Stimulated activated effector memory CD8-positive, alpha-beta T cell treated with anti-CD3 and anti-CD28 coated beads, Interleukin-12 subunit alpha, Interleukin-12 subunit beta, amount 100 ng/mL, for 72 hours (primary cell): Measurements from ENCODE around the gene SENP1.

Source experiments
- ATAC-seq: fragments of 150-1000 bp; cut with Tn5 transposase; 2 replicates; pipeline ENCODE4 v1.10.0; 2021
- DNase-seq, 2 donors: peaks; one replicate each; pipeline ENCODE4 v3.0.0; 2021 to 2022; ENCODE audit warnings: low spot score in 2 of 2
- H3K27ac Mint-ChIP-seq: one replicate; pipeline ENCODE4 v1.8.0; 2022; ENCODE audit warnings: mild to moderate bottlenecking, mixed read lengths
- H3K36me3 Mint-ChIP-seq: one replicate; pipeline ENCODE4 v1.8.0; 2022; ENCODE audit warnings: mild to moderate bottlenecking, mixed read lengths
- H3K4me1 Mint-ChIP-seq: one replicate; pipeline ENCODE4 v1.8.0; 2022; ENCODE audit warnings: mixed read lengths
- H3K4me3 Mint-ChIP-seq: one replicate; pipeline ENCODE4 v1.8.0; 2022; ENCODE audit warnings: mild to moderate bottlenecking, mixed read lengths
- H3K9me3 Mint-ChIP-seq: one replicate; pipeline ENCODE4 v1.8.0; 2022; ENCODE audit warnings: mixed read lengths

Gene SENP1

GRCh38 chr12:47999816-48000215 is 106.1 kb downstream of the SENP1 start:
- no peak overlapping the region for H3K27ac Mint-ChIP-seq
- H3K9me3 Mint-ChIP-seq: no peaks in the 10 kb centered on the region
- no peak for ATAC-seq
- H3K4me1 Mint-ChIP-seq: peaks cover 33% of the 10 kb centered on the region
- no peak for DNase-seq
- H3K36me3 Mint-ChIP-seq: no peaks in the 10 kb centered on the region
- no peak overlapping the region for H3K4me3 Mint-ChIP-seq

GRCh38 chr12:47997321-47997720 is 108.6 kb downstream of the SENP1 start:
- Mint-ChIP-seq H3K27ac (no peak overlapping the region), H3K4me3 (no peak overlapping the region), H3K36me3 (no peaks in the 10 kb centered on the region), H3K4me1 (peaks cover 16% of the 10 kb centered on the region), H3K9me3 (no peaks in the 10 kb centered on the region)
- DNase-seq (no peak), ATAC-seq (no peak)

- Mint-ChIP-seq H3K27ac (no peak overlapping the region), H3K36me3 (no peaks in the 10 kb centered on the region), H3K4me3 (no peak overlapping the region), H3K9me3 (no peaks in the 10 kb centered on the region), H3K4me1 (peaks cover 3% of the 10 kb centered on the region)
- DNase-seq (no peak), ATAC-seq (no peak)
Observed at GRCh38 chr12:47995981-47996401, 109.9 kb downstream of the SENP1 start.

- H3K4me3 Mint-ChIP-seq: no peak overlapping the region
- H3K27ac Mint-ChIP-seq: no peak overlapping the region
- H3K4me1 Mint-ChIP-seq: peaks cover 23% of the 10 kb centered on the region
- ATAC-seq: no peak
- DNase-seq: no peak
- no peaks in the 10 kb centered on the region for H3K36me3 Mint-ChIP-seq
- H3K9me3 Mint-ChIP-seq: no peaks in the 10 kb centered on the region
Observed at GRCh38 chr12:47993491-47993890, 112.4 kb downstream of the SENP1 start.
